Measurements from ENCODE around the gene PXMP2.

GRCh38 chr12:132729541-132730320 is 42.3 kb downstream of the PXMP2 start:
- no peak for TF ChIP-seq CTCF (IDR thresholded peaks at IDR 0.05)
- TF ChIP-seq POLR2A (IDR thresholded peaks at IDR 0.05) = no peak
- no peak for TF ChIP-seq POLR2AphosphoS5 (IDR thresholded peaks at IDR 0.05; ENCODE audit: insufficient read depth in 1 of 2, low read depth in 1 of 2)
